Mucosa of rectum (tissue), 2 donors: ENCODE measurements around the gene CLSTN2.

Experiments used
- H3K27ac ChIP-seq, 2 donors: one replicate each; pipeline ENCODE4 v1.7.0; 2013; ENCODE audit warnings: inconsistent platforms in 2 of 2, low read depth in 2 of 2, low read length in 2 of 2
- H3K27me3 ChIP-seq, 2 donors: one replicate each; pipeline ENCODE4 v1.7.0; 2013; ENCODE audit warnings: low read length in 2 of 2; ENCODE audit not compliant: control insufficient read depth in 2 of 2, insufficient read depth in 2 of 2
- H3K36me3 ChIP-seq, 2 donors: one replicate each; pipeline ENCODE4 v1.7.0; 2013; ENCODE audit warnings: low read length in 2 of 2; ENCODE audit not compliant: control insufficient read depth in 2 of 2, insufficient read depth in 2 of 2
- H3K4me1 ChIP-seq, 2 donors: one replicate each; pipeline ENCODE4 v1.7.0; 2013; ENCODE audit warnings: low read length in 2 of 2, mild to moderate bottlenecking in 1 of 2; ENCODE audit not compliant: control insufficient read depth in 2 of 2, insufficient read depth in 2 of 2
- H3K4me3 ChIP-seq, 2 donors: one replicate each; pipeline ENCODE4 v1.7.0; 2013; ENCODE audit warnings: low read length in 2 of 2
- H3K9ac ChIP-seq, 2 donors: one replicate each; pipeline ENCODE4 v1.7.0; 2013; ENCODE audit warnings: low read length in 2 of 2, low read depth in 1 of 2, mild to moderate bottlenecking in 1 of 2
- H3K9me3 ChIP-seq, 2 donors: one replicate each; pipeline ENCODE4 v1.7.0; 2013; ENCODE audit warnings: low read length in 2 of 2; ENCODE audit not compliant: control insufficient read depth in 2 of 2
- donor health status: healthy.
- donor health status: Normal muscosa, but diverticular disease.

The CLSTN2 gene

GRCh38 chr3:139970526-139970925 is 35.5 kb downstream of the CLSTN2 start:
- no peak overlapping the region for H3K4me3 ChIP-seq
- no peak overlapping the region for H3K27ac ChIP-seq
- no peaks in the 10 kb centered on the region for H3K9me3 ChIP-seq
- no peak overlapping the region for H3K9ac ChIP-seq
- no peaks in the 10 kb centered on the region for H3K27me3 ChIP-seq
- no peaks in the 10 kb centered on the region for H3K4me1 ChIP-seq
- no peaks in the 10 kb centered on the region for H3K36me3 ChIP-seq

- Histone ChIP-seq H3K9me3 (no peaks in the 10 kb centered on the region), H3K27ac (no peak overlapping the region), H3K27me3 (no peaks in the 10 kb centered on the region), H3K9ac (no peak overlapping the region), H3K36me3 (no peaks in the 10 kb centered on the region), H3K4me3 (no peak overlapping the region), H3K4me1 (no peaks in the 10 kb centered on the region)
These were observed 39.9 kb downstream of the CLSTN2 start for GRCh38 chr3:139974809-139975425.

GRCh38 chr3:139975594-139976365 is 40.8 kb downstream of the CLSTN2 start:
- Histone ChIP-seq H3K27ac (no peak overlapping the region), H3K4me1 (no peaks in the 10 kb centered on the region), H3K27me3 (no peaks in the 10 kb centered on the region), H3K4me3 (no peak overlapping the region), H3K9me3 (no peaks in the 10 kb centered on the region), H3K36me3 (no peaks in the 10 kb centered on the region), H3K9ac (no peak overlapping the region)

- H3K4me3 ChIP-seq: no peak overlapping the region
- H3K9me3 ChIP-seq: no peaks in the 10 kb centered on the region
- no peak overlapping the region for H3K9ac ChIP-seq
- H3K4me1 ChIP-seq: no peaks in the 10 kb centered on the region
- no peaks in the 10 kb centered on the region for H3K36me3 ChIP-seq
- no peak overlapping the region for H3K27ac ChIP-seq
- no peaks in the 10 kb centered on the region for H3K27me3 ChIP-seq
These were observed 44.0 kb downstream of the CLSTN2 start for GRCh38 chr3:139978966-139979365.

GRCh38 chr3:139979991-139980390 is 45.0 kb downstream of the CLSTN2 start:
- no peaks in the 10 kb centered on the region for H3K27me3 ChIP-seq
- no peaks in the 10 kb centered on the region for H3K9me3 ChIP-seq
- H3K4me3 ChIP-seq: no peak overlapping the region
- no peak overlapping the region for H3K9ac ChIP-seq
- no peaks in the 10 kb centered on the region for H3K36me3 ChIP-seq
- H3K27ac ChIP-seq: no peak overlapping the region
- H3K4me1 ChIP-seq: no peaks in the 10 kb centered on the region

- Histone ChIP-seq H3K4me1 (no peaks in the 10 kb centered on the region), H3K27ac (no peak overlapping the region), H3K9ac (no peak overlapping the region), H3K4me3 (no peak overlapping the region), H3K9me3 (no peaks in the 10 kb centered on the region), H3K27me3 (no peaks in the 10 kb centered on the region), H3K36me3 (no peaks in the 10 kb centered on the region)
These were observed 47.4 kb downstream of the CLSTN2 start for GRCh38 chr3:139982404-139982803.

GRCh38 chr3:139985576-139985975 is 50.6 kb downstream of the CLSTN2 start:
- Histone ChIP-seq H3K9me3 (no peaks in the 10 kb centered on the region), H3K27ac (no peak overlapping the region), H3K36me3 (no peaks in the 10 kb centered on the region), H3K4me1 (no peaks in the 10 kb centered on the region), H3K9ac (no peak overlapping the region), H3K4me3 (no peak overlapping the region), H3K27me3 (no peaks in the 10 kb centered on the region)

GRCh38 chr3:139987908-139988307 is 52.9 kb downstream of the CLSTN2 start:
- no peak overlapping the region for H3K4me3 ChIP-seq
- H3K27ac ChIP-seq: no peak overlapping the region
- no peaks in the 10 kb centered on the region for H3K9me3 ChIP-seq

GRCh38 chr3:139988472-139989156 is 53.6 kb downstream of the CLSTN2 start:
- H3K4me3 ChIP-seq: no peak overlapping the region
- no peaks in the 10 kb centered on the region for H3K36me3 ChIP-seq
- no peaks in the 10 kb centered on the region for H3K4me1 ChIP-seq

More at GRCh38 chr3:139987908-139988307, 52.9 kb downstream of the CLSTN2 start:
- H3K9ac ChIP-seq: no peak overlapping the region
- H3K27me3 ChIP-seq: no peaks in the 10 kb centered on the region
- H3K36me3 ChIP-seq: no peaks in the 10 kb centered on the region
- no peaks in the 10 kb centered on the region for H3K4me1 ChIP-seq

GRCh38 chr3:139994891-139995290 is 59.9 kb downstream of the CLSTN2 start:
- no peak overlapping the region for H3K4me3 ChIP-seq
- no peaks in the 10 kb centered on the region for H3K36me3 ChIP-seq
- no peak overlapping the region for H3K27ac ChIP-seq
- H3K27me3 ChIP-seq: no peaks in the 10 kb centered on the region
- no peaks in the 10 kb centered on the region for H3K9me3 ChIP-seq
- no peak overlapping the region for H3K9ac ChIP-seq
- no peaks in the 10 kb centered on the region for H3K4me1 ChIP-seq

More at GRCh38 chr3:139988472-139989156, 53.6 kb downstream of the CLSTN2 start:
- H3K9me3 ChIP-seq: no peaks in the 10 kb centered on the region
- H3K9ac ChIP-seq: no peak overlapping the region
- H3K27ac ChIP-seq: no peak overlapping the region
- H3K27me3 ChIP-seq: no peaks in the 10 kb centered on the region
